ENCODE measurements around the gene GALM.

GRCh38 chr2:38627391-38627790 is 38.5 kb upstream of the GALM start:
- TF ChIP-seq CTCF (IDR thresholded peaks at IDR 0.05; ENCODE audit: low read depth, low read length, missing input control) (no peak), EGR1 (IDR thresholded peaks at IDR 0.05; ENCODE audit: low read depth in 2 of 2) (no peak), REST (IDR thresholded peaks at IDR 0.05) (no peak), YY1 (IDR thresholded peaks at IDR 0.05) (no peak), ATF3 (IDR thresholded peaks at IDR 0.05) (no peak), ZBTB33 (IDR thresholded peaks at IDR 0.05) (no peak), GABPA (IDR thresholded peaks at IDR 0.05 in 1 of 2, conservative IDR thresholded peaks at IDR 0.05 in 1 of 2) (no peak), SP1 (IDR thresholded peaks at IDR 0.05) (no peak), MAX (IDR thresholded peaks at IDR 0.05) (no peak), RAD21 (IDR thresholded peaks at IDR 0.05) (no peak)

Data from liver (tissue), 3 donors.